Placental epithelial cell (primary cell): ENCODE measurements around the gene INSYN2A. TPM values are rescaled to one million over a fixed set of nuclear protein-coding genes. Genes with fewer than 3 reads are reported as not detected.

Experiments
- total RNA-seq: library from RNA; depleted of rRNA; stranded (reverse); fragments of >200 nt; gene quantifications from 2 replicates; pipeline ENCODE4 v1.2.3, GENCODE V29; 2012

The INSYN2A gene
- total RNA-seq, result under 0.01 TPM in 1 of 2 replicates, not detected in the other

DNA sequence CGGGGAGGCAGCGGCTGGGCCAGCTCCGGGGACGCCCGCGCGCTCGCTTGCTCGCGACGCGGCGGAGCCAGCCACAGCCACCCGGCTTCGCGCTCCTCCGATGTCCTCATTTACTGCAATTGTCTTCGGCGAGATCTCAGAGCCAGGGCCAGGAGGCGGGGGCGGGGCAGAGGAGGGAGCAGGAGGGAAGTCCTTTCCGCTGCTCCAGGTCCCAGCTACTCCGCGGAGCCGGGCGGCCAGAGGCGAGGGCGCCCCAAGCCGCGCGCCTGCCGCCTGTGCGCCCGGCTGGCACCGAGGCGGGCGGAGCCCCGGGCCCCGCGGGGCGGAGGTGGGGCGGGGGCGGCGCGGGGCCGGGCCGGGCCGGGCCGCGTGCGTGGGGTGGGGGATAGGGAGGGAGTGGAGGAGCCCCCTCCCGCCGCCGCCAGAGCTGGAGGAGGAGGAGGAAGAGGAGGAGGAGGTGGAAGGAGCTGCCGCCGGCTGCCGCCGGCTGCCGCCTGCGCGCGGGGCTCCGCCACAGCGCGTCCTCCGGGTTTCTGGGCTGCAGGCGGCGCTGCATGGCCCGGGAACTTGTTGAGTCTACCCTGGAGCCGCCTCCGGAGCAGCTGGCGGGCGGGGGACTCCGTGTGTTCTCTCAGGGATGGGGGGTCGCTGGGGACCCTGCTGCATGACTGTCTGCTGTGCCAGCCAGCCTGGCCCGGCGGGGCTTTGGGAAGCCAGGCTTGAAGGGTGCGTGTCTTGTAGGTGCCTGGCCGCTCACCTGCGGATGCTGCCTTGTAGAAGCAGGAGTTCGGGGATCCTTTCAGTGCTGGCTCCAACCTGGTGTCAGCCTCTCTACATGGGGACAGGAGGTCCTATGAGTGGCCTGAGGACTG is at the start of gene INSYN2A:
INSYN2A (minus strand) TSS at position 310 of the 872 bp plus-strand sequence. CDS start 20,196 bp downstream, outside the sequence.

